Stomach (tissue), 9 donors: ENCODE measurements around the gene TYK2. TPM values are rescaled to one million over a fixed set of nuclear protein-coding genes. Genes with fewer than 3 reads are reported as not detected.

Experiments used
- DNase-seq, 2 donors: peaks; one replicate each; pipeline versions ENCODE4 v3.0.0 to v3.0.0-alpha.2; 2013 to 2019
- H3K27ac ChIP-seq, 5 donors: fragments of 200-600 bp in 4 of 5; sonication (generic) in 4 of 5; one replicate each; pipeline ENCODE4 v1.5.1; 2013 to 2019; ENCODE audit warnings: mild to moderate bottlenecking in 1 of 5, moderate library complexity in 1 of 5
- H3K27me3 ChIP-seq, 3 donors: fragments of 200-600 bp; sonication (generic); one replicate each; pipeline ENCODE4 v1.5.1; 2017 to 2019; ENCODE audit warnings: mixed run types in 1 of 3
- H3K36me3 ChIP-seq, 4 donors: fragments of 200-600 bp; sonication (generic); 1 replicate in 3 of 4; 2 replicates in 1 of 4; pipeline ENCODE4 v1.5.1; 2016 to 2019
- H3K4me1 ChIP-seq, 4 donors: fragments of 200-600 bp; sonication (generic); one replicate each; pipeline ENCODE4 v1.5.1; 2016 to 2019
- H3K4me3 ChIP-seq, 4 donors: fragments of 200-600 bp; sonication (generic) in 3 of 4; one replicate each; pipeline ENCODE4 v1.5.1; 2016 to 2019; ENCODE audit warnings: mild to moderate bottlenecking in 1 of 4
- H3K9me3 ChIP-seq, 4 donors: fragments of 200-600 bp; sonication (generic); one replicate each; pipeline ENCODE4 v1.5.1; 2016 to 2019
- CTCF ChIP-seq, 7 experiments: fragments of 450-650 bp in 4 of 7; fragments of 200-600 bp in 3 of 7; sonication (generic) in 3 of 7; IDR thresholded peaks; one replicate each; pipeline ENCODE4 v1.5.1; 2016 to 2019; ENCODE audit warnings: antibody characterized with exemption in 7 of 7, control low read depth in 2 of 7, mild to moderate bottlenecking in 1 of 7
- EP300 ChIP-seq: sonication (generic); formaldehyde crosslinking; IDR thresholded peaks from one replicate; pipeline ENCODE4 v1.6.1; 2017; ENCODE audit warnings: antibody characterized with exemption
- POLR2A ChIP-seq, 4 donors: fragments of 450-650 bp; IDR thresholded peaks; one replicate each; pipeline ENCODE4 v1.6.1; 2016; ENCODE audit warnings: antibody characterized with exemption in 4 of 4, control low read depth in 2 of 4, mild to moderate bottlenecking in 1 of 4, moderate library complexity in 1 of 4
- POLR2AphosphoS5 ChIP-seq, 3 donors: sonication (generic); formaldehyde crosslinking; IDR thresholded peaks; one replicate each; pipeline ENCODE4 v1.6.1; 2016; ENCODE audit warnings: antibody characterized with exemption in 3 of 3
- WGBS, 5 donors: extraction: QIAGEN DNeasy Blood & Tissue Kit in 3 of 5; methylation state at CpG; one replicate each; pipeline versions ENCODE4 v1.1.5 to v1.1.7; 2013 to 2018; 5-methylcytosine and 5-hydroxymethylcytosine counted together
- intact Hi-C: fragments of 100-400 bp; cut with DNase I; formaldehyde crosslinking; loops from one replicate; pipeline ENCODE4 v1.15.1; 2023; ENCODE audit warnings: low total_unique reads
- polyA plus RNA-seq, 3 donors: library from polyadenylated mRNA; stranded (reverse); fragments of 200-250 nt; gene quantifications; one replicate each; pipeline ENCODE4 v1.2.3, GENCODE V29; 2013
- total RNA-seq, 5 donors: library from RNA; depleted of rRNA; stranded (reverse); fragments of >200 nt; gene quantifications; one replicate each; pipeline versions ENCODE4 v1.1.0 to v1.2.3, GENCODE V29; 2014 to 2016
- donor health status: healthy with polysubstance abuse.
- donor health status: Bipolar disorder and iron deficiency.
- donor health status: healthy.

TYK2 gene
- total and polyA plus RNA-seq, 8 donors: 45.2 to 365 (median 138) TPM

- Histone ChIP-seq H3K27me3 (peaks cover 0 to 58% (median 35%) of the 10 kb centered on the region in 3 donors), H3K27ac (no peak overlapping the region), H3K4me3 (no peak overlapping the region), H3K4me1 (peaks cover 23 to 62% (median 37%) of the 10 kb centered on the region in 4 donors), H3K9me3 (no peaks in the 10 kb centered on the region), H3K36me3 (no peaks in the 10 kb centered on the region)
- no peak for TF ChIP-seq EP300
- TF ChIP-seq POLR2AphosphoS5 (IDR thresholded peaks at IDR 0.05): no peak
- TF ChIP-seq CTCF (IDR thresholded peaks at IDR 0.05): no peak
- no peak for TF ChIP-seq POLR2A (IDR thresholded peaks at IDR 0.05)
- 67 to 78% (median 77%) methylated on average over 6 of the region's 6 CpGs for WGBS, 5 donors
- intact Hi-C loops: no loop called here
- no peak for DNase-seq
These were observed 25.8 kb upstream of the TYK2 start for GRCh38 chr19:10406191-10406590.

- H3K27ac ChIP-seq: peak overlapping the region in 3 of 5 donors; percentile 4 to 89 (median 87)
- peaks cover 0 to 57% (median 35%) of the 10 kb centered on the region in 3 donors for H3K27me3 ChIP-seq
- WGBS, 5 donors: 6 to 7% (median 6%) methylated on average over 37 to 43 of the region's 43 CpGs
- H3K36me3 ChIP-seq: peaks cover 0 to under 1% (median 0%) of the 10 kb centered on the region in 4 donors
- H3K4me1 ChIP-seq: peaks cover 32 to 72% (median 47%) of the 10 kb centered on the region in 4 donors
- intact Hi-C loops: no loop called here
- H3K4me3 ChIP-seq: peak overlapping the region; percentile 83 to 97 (median 88)
- TF ChIP-seq POLR2A (IDR thresholded peaks at IDR 0.05): no peak
- no peak for TF ChIP-seq CTCF (IDR thresholded peaks at IDR 0.05)
- no peak for TF ChIP-seq POLR2AphosphoS5 (IDR thresholded peaks at IDR 0.05)
- TF ChIP-seq EP300: no peak
- DNase-seq: peak in 1 of 2 donors; percentile 35
- no peaks in the 10 kb centered on the region for H3K9me3 ChIP-seq
These were observed 24.8 kb upstream of the TYK2 start for GRCh38 chr19:10404888-10405820.

- peaks cover 35 to 83% (median 54%) of the 10 kb centered on the region in 4 donors for H3K4me1 ChIP-seq
- H3K9me3 ChIP-seq: no peaks in the 10 kb centered on the region
- TF ChIP-seq EP300 (peak; percentile 7), POLR2AphosphoS5 (IDR thresholded peaks at IDR 0.05) (peak; percentile 75 to 96 (median 95)), POLR2A (IDR thresholded peaks at IDR 0.05) (peak in 1 of 4 donors; percentile 24), CTCF (IDR thresholded peaks at IDR 0.05) (no peak)
- 0 to 1% (median 0%) methylated on average over 34 to 69 of the region's 69 CpGs for WGBS, 5 donors
- H3K36me3 ChIP-seq: peaks cover 0 to 12% (median 4%) of the 10 kb centered on the region in 4 donors
- H3K4me3 ChIP-seq: peak within 1 kb of the TSS; percentile 83 to 97 (median 88)
- intact Hi-C loops: no loop called here
- H3K27ac ChIP-seq: peak within 1 kb of the TSS; percentile 77 to 89 (median 87)
- peak; percentile 99 for DNase-seq
- H3K27me3 ChIP-seq: peaks cover 0 to 40% (median 30%) of the 10 kb centered on the region in 3 donors
These were observed 23.0 kb upstream of the TYK2 start, which contains the start of gene CDC37 for GRCh38 chr19:10403137-10404021. CDC37 (minus strand) TSS chr19:10403542; CDS start chr19:10403479, 63 bp downstream.
